GM19395 (cell line): ENCODE measurements around the gene POLR2I.
"Not testable (repeated sequence)": the region's sequence is repeated elsewhere in the genome, so short reads cannot be mapped to it uniquely, and the experiment has no call there.

ENCODE experiments used
- ATAC-seq: cut with Tn5 transposase; IDR thresholded peaks from one replicate; pipeline ENCODE4 v1.9.1; 2021; ENCODE audit warnings: mild to moderate bottlenecking, moderate library complexity; ENCODE audit not compliant: unreplicated experiment

The POLR2I gene

DNA sequence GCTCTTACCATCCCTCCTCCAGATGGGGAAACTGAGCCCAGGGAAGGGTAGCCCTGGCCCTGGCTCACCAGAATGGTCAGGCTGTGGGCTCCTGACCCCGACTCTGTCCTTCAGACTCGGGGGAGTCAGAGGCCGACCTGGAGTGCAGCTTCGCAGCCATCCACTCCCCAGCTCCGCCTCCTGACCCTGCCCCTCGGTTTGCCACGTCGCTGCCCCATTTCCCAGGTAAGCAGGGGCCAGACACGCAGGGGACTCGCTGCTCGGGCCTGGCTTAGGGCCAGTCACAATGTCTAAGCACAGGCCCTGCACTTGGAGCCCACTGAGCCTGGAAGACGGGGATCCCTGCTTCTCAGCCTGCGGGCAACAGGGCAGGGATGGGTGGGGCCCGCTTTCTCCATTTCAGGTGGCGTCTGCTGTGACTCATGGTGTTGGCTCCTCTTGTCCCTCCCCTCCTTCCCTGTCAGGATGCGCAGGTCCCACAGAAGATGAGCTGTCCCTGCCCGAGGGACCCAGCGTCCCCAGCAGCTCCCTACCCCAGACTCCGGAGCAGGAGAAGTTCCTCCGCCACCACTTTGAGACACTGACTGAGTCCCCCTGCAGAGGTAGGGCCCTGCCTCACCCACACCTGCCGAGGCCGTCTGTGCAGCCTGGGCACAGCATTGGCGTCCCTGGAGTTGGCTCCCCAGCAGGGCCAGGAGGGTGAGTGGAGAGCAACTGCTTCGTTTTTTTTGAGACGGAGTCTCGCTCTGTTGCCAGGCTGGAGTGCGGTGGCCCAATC lies 12.9 kb downstream of the POLR2I start:
- ATAC-seq, result no peak

DNA sequence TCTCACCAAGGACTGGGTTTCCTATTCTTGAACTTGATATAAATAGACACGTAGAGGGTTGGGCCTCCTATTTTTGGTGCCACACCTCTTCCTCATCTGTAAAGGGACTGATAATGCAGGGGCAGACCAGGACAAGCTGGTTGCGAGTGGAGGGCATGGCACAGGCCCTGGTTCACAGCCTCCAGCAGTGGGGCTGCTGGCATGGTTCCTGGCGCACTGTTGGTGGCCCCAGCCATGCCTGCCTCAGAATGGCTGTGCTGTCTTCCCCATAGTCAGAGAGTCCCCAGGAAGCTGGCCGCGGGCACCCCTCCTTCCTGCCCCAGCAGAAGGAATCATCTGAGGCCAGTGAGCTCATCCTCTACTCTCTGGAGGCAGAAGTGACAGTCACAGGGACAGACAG lies 14.2 kb downstream of the POLR2I start:
- no peak for ATAC-seq

GRCh38 chr19:36099166-36099785 lies 15.4 kb downstream of the POLR2I start:
- no peak for ATAC-seq

DNA sequence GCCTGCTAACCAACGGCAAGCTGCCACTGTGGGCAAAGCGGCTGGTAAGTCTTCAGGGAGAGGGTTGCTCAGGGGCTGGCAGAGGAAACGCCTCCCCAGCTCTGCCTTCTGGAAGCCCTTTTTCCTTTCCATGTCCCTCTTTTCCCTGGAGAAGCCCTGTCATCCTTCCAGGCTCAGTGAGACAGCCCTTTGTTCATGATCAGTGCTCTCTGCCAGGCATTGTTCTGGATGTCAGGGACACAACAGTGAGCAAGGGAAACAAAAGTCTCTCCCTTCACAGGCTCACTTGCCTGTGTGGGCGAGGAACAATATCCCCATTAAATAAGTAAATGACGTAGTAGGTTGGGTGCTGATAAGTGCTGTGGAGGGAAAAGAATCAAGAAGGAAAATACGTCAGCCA lies 17.6 kb downstream of the POLR2I start:
- ATAC-seq, result no peak

- no peak for ATAC-seq
These were observed 21.0 kb downstream of the POLR2I start for GRCh38 chr19:36093687-36094086.

DNA sequence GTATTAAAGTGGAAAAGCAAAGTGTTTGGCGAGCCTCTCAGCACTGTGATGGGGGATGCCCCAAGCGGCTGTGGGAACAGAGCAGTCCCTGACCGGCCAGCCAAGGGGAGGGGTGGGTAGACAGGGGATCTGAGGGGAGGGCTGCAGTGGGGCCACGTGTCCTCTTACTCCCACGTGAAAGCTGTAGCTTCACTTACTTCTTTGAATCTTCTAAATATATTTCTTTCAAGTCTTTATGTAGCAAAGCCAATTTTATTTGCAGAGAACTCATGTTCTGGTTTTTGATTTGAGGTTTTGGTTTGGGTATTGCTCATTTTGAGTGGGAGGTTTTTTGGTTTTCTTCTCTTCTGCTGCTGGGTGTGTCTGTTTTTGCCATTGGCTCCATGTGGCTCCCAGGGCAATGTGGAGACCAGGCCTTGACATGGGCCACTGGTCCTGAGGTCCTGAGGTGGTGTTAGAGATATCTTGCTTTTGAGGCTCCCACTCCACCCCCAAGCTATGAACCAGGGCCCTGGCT lies 21.5 kb downstream of the POLR2I start:
- ATAC-seq, result no peak

- no peak for ATAC-seq
These were observed 22.1 kb downstream of the POLR2I start for GRCh38 chr19:36092566-36092965.

- ATAC-seq, result no peak
These were observed 23.6 kb downstream of the POLR2I start for GRCh38 chr19:36090910-36091695.

DNA sequence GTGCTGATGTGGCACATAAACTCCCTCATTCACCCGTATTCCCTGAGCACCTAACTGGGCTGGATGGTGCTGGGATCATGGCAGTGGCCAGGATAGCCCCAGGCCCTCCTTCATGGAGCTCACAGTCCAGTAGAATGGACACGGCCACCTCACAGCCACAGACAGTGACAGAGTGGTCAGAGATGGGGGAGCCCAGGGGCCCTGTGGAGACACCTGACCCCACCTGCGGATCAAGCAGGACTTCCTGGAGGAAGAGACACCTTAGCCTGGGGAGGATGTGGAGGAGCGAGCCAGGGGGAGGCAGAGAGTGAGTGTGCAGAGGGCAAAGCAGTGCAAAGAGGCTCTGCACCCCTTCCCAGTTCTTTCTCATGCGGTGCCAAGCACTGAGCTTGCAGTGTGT lies 24.8 kb downstream of the POLR2I start:
- no peak for ATAC-seq

GRCh38 chr19:36086326-36086725 lies 28.3 kb downstream of the POLR2I start:
- ATAC-seq, result no peak

GRCh38 chr19:36084231-36085009 lies 30.3 kb downstream of the POLR2I start:
- ATAC-seq, result no peak

DNA sequence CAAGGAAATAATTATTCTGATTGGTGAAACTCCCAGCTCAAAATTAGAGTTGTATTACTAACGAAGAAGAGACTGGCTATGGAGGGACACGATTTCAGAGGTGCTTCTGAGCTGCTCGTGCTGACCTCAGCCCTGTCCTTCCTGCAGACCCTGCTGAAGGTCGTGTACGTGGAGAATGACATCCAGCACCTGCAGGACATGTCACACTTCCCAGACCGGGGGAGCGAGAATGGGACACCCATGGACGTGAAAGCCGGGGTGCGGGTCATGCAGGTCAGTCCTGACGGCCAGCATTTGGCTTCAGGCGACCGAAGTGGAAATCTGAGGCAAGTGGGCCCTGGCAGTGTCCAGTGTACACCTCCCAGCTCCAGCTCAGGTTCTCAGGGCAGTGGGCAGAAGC lies 31.8 kb downstream of the POLR2I start:
- ATAC-seq, result no peak

GRCh38 chr19:36081894-36082293 lies 32.8 kb downstream of the POLR2I start:
- ATAC-seq, result no peak

DNA sequence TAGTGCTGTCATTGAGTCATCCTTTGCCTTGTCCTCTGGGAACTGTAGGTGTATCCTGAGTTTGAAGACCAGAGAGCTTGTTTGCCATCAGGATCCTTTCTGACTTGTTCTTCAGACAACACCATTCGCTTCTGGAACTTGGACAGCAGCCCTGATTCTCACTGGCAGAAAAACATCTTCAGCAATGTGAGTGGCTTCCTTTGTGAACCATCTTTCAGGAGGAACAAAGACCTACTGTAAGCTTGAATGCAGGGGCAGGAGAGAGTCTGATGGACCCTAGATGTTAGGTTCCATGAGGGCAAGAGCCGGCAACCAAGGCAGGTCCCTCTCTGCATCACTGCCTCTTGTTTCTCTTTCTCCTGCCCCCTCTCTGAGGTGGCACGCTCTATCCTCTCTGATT lies 33.3 kb downstream of the POLR2I start:
- ATAC-seq, result no peak

DNA sequence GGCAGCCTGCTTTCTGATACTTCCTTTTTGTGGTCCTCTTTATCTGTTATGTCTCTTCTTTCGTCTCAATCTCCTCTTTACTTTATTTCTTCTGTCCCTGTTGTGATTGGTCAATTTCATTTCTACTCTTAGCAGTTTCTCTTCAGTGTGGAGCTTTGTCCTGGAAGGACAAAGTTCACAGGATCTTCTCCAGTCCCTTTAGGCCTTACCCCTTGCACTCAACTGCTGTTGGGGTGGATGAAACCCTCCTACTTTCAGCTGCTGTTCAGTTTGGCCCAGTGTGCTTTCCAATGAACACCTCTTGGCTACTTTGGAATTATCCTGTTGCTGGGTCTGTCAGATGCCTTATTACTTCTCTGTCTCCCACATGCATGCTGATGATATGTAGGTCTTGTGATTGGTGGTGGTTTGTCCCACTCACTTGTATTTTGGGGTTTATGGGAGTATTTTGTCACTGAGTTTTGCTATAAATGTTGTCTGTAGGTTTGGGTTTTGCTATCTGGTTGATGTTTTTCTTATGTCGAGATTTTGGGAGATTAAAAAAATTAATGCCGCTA lies 35.2 kb downstream of the POLR2I start:
- no peak for ATAC-seq

GRCh38 chr19:36073121-36073876 lies 41.4 kb downstream of the POLR2I start:
- no peak for ATAC-seq

- ATAC-seq, result no peak
These were observed 42.6 kb downstream of the POLR2I start for GRCh38 chr19:36072081-36072480.

DNA sequence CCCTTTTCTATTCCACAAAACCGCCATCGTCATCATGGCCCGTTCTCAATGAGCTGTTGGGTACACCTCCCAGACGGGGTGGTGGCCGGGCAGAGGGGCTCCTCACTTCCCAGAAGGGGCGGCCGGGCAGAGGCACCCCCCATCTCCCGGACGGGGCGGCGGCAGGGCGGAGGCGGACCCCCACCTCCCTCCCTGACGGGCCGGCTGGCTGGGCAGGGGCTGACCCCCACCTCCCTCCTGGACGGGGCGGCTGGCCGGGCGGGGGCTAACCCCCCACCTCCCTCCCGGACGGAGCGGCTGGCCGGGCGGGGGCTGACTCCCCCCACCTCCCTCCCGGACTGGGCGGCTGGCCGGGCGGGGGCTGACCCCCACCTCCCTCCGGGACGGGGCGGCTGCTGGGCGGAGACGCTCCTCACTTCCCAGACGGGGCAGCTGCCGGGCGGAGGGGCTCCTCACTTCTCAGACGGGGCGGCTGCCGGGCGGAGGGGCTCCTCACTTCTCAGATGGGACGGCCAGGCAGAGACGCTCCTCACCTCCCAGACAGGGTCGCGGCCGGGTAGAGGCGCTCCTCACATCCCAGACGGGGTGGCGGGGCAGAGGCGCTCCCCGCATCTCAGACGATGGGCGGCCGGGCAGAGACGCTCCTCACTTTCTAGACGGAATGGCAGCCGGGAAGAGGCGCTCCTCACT lies 45.7 kb downstream of the POLR2I start:
- not testable (repeated sequence) for ATAC-seq

- ATAC-seq, result no peak
These were observed 47.0 kb downstream of the POLR2I start for GRCh38 chr19:36067681-36068080.
